ENCODE results near the gene MIER2.

DNA sequence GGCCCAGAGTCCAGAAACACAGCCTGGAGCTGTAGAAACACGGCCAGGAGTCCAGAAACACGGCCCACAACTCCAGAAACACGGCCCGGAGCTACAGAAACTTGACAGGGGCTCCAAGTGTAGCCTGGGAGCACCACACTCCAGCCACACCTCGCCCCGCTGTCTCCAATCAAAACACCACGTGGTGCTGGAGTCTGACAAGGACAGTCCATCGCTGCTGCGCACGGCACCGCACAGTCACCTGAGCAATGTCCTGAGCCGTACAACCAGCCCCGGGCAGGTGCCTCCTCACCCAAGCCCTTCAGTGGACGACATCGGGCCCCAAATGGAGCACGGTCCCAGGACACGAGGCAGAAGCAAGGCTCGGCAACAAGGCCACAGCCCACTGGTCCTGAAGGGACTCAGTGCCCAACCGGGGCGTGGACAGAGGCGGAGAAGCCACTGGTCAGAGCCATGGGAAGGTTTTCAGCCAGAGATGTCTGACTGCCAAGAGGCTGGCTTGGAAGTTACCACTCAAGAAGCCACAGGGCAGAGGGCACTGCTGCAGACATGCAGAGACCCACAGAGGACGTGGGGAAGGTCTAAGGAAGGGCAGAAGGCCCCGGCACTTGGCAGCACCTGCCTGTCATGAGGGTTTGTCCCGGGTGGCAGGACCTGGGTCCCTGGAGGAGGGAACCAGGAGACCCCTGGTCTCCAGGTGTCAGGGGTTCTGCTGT is 33.7 kb downstream of the MIER2 start:
- TF ChIP-seq, protein P1, sequence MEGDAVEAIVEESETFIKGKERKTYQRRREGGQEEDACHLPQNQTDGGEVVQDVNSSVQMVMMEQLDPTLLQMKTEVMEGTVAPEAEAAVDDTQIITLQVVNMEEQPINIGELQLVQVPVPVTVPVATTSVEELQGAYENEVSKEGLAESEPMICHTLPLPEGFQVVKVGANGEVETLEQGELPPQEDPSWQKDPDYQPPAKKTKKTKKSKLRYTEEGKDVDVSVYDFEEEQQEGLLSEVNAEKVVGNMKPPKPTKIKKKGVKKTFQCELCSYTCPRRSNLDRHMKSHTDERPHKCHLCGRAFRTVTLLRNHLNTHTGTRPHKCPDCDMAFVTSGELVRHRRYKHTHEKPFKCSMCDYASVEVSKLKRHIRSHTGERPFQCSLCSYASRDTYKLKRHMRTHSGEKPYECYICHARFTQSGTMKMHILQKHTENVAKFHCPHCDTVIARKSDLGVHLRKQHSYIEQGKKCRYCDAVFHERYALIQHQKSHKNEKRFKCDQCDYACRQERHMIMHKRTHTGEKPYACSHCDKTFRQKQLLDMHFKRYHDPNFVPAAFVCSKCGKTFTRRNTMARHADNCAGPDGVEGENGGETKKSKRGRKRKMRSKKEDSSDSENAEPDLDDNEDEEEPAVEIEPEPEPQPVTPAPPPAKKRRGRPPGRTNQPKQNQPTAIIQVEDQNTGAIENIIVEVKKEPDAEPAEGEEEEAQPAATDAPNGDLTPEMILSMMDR (IDR thresholded peaks at IDR 0.05 in 8 of 11, conservative IDR thresholded peaks at IDR 0.05 in 3 of 11) = no peak
- TF ChIP-seq POLR2A (IDR thresholded peaks at IDR 0.05) (no peak), POLR2AphosphoS5 (IDR thresholded peaks at IDR 0.05) (peak; percentile 24 to 72 (median 56))
